GM12865 (cell line): ENCODE measurements around the gene TMEM126B.
A peak's percentile ranks its signal among the peaks of the same experiment; 100 is the strongest.

ENCODE experiments used
- DNase-seq: peaks from one replicate; pipeline ENCODE4 v3.0.0; 2010; ENCODE audit warnings: low read depth
- H3K4me3 ChIP-seq: 2 replicates; pipeline ENCODE4 v1.5.1; 2011; ENCODE audit warnings: mild to moderate bottlenecking, low read depth, low read length, control low read depth
- TF ChIP-seq, protein P1 (sequence below): IDR thresholded peaks from 2 replicates; pipeline ENCODE4 v1.5.1; 2011; ENCODE audit warnings: low read length, control low read depth, low read depth, inconsistent platforms; ENCODE audit not compliant: insufficient read depth; ENCODE audit errors: missing control alignments

Gene TMEM126B

DNA sequence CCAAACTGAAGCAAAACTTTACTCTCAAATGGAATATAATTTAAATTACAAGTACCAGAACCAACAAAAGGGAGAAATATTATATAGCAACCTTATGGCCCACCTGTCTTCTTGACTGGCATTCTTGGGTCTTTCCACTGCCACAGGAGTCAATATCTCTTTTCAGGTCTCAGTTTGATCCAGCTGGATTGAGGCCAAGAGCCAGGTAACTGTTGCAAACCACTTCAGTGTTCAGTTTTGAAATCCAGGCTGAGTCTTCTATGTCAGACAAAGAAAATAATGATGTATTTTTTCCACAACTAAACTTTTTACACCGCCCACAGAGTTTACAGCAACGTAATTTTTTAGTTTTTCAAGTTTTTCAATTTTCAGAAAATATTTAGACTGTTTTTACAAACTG is 1.9 kb upstream of the TMEM126B start:
- H3K4me3 ChIP-seq, result no peak overlapping the region
- DNase-seq, result no peak
- TF ChIP-seq, protein P1, sequence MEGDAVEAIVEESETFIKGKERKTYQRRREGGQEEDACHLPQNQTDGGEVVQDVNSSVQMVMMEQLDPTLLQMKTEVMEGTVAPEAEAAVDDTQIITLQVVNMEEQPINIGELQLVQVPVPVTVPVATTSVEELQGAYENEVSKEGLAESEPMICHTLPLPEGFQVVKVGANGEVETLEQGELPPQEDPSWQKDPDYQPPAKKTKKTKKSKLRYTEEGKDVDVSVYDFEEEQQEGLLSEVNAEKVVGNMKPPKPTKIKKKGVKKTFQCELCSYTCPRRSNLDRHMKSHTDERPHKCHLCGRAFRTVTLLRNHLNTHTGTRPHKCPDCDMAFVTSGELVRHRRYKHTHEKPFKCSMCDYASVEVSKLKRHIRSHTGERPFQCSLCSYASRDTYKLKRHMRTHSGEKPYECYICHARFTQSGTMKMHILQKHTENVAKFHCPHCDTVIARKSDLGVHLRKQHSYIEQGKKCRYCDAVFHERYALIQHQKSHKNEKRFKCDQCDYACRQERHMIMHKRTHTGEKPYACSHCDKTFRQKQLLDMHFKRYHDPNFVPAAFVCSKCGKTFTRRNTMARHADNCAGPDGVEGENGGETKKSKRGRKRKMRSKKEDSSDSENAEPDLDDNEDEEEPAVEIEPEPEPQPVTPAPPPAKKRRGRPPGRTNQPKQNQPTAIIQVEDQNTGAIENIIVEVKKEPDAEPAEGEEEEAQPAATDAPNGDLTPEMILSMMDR, result no peak

DNA sequence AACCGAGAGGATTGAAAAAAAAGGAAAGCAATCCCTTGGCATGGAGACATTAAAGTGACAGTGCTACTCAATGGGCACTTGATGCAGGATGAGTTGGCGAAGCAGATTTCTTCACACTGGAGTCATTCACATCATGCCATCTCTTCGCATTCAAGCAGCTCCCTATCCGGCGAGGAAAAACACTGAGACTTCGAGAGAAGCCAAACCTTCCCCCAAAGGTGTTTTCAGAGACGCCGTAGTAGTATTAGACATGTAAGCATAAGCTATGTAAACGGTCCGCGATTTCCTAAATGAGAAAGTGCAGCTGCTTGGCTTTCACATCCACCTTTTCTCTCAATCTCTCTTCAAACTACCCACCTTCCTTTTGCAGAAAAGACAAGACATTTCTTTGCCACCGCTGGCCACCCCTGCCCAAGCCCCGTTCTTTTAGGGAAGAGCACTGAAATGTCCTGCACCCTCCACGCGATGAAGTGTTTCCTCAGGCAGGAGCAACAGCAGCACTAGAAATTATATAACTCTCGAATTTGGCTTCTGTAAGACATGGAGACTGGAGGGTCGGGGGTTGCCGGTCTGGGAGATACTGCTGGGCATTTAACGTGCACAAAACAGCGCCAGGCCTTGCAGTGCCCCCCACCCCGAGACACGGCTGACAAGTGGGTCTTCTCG is 928 bp upstream of the TMEM126B start, which contains the start of gene DLG2:
DLG2 (minus strand) TSS at position 13 of the 666 bp plus-strand sequence.
- peak; percentile 23 for DNase-seq
- TF ChIP-seq, protein P1, result no peak
- H3K4me3 ChIP-seq, result peak within 1 kb of the TSS; percentile 59

DNA sequence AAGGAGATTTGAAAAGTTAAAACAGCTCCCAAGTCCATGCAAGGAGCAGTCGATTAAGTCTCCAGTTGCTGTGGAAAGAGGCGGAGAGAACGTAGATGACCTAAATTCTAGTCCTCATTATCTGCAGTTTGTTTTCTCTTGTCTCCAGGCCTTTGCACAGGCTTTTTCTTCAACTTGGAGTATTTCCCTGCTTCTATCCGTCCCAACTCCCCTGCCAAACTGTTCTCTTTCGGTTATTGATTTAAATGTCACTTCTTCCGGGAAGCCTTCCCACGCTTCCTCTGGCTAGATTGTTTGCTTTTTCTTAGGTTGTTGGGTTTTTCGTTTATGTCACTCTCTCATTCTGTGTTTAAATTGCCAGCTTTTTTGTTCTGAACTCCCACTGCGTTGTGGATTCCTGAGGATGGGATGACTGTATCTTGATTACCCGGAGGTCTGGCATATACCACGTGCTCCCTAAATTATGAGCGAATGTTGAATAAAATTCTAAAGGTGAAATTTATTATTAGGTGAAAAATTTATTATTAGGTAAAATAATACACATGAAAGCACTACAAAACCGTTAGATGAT is 463 bp downstream of the TMEM126B start:
- TF ChIP-seq, protein P1, result no peak
- peak; percentile 12 for DNase-seq
- H3K4me3 ChIP-seq, result peak overlapping the region; percentile 77

DNA sequence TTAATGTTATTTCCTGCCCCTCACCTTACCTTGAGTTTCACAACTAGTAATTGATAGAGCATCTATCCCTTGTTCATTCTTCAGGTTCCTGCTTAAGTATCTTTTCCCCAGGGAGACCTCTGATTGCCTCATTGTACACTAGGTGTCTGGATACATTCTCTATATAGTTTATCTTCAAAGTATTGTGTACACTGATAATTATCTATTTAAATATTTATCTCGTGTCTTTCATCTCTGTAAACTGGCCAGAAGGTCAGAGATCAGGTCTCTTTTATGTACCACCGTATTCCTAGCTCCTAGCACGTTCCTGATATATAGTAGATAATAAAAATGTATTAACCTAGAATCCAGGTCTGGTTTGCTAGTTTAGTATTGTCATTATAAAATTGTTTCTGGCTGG is 6.4 kb downstream of the TMEM126B start:
- no peak overlapping the region for H3K4me3 ChIP-seq
- no peak for DNase-seq
- TF ChIP-seq, protein P1, result no peak

DNA sequence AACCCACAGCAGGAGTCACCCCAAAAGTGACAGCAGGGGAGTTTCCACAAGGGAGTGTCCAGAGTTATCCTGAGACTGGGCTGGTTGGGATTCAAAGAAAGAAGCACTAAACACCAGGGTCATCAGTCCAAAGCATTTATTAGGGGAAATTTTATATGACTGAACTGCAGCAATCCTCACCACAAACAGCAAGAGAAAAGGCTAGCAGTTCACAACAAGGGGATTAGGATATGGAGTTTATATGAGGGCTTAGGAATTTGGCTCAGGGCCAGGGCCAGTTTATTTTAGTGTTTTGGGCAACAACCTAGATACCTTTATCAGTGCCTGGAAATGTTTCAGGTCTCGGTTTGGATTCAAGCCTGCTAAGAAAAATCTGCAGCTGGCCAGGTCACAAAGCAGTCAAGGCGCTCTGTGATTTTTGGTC is 14.8 kb downstream of the TMEM126B start:
- no peak overlapping the region for H3K4me3 ChIP-seq
- DNase-seq, result no peak
- TF ChIP-seq, protein P1, result no peak

DNA sequence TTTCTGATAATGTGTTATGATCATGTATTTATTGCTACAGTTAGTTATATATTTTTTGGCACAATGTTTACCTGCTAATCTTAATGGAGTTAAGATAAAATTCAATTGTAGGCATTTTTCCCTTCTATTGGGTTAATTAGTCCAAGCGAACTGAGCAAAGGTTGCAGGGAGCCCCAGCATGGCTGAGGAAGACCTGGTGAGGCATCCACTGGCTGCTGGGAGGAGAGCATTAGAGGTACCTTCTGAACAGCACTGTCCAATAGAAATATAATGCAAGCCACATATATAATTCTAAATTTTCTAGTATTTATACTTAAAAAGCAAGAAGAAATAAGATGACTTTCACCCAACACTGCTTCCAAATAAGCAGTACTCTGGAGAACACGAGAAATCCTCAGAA is 18.7 kb downstream of the TMEM126B start:
- TF ChIP-seq, protein P1, result no peak
- DNase-seq, result no peak
- H3K4me3 ChIP-seq, result peak overlapping the region; percentile 86
